Activated CD4-positive, CD25-positive, alpha-beta regulatory T cell treated with anti-CD3 and anti-CD28 coated beads, Interleukin-2, amount 50 U/mL, for 72 hours (primary cell): Measurements from ENCODE around the gene SIPA1L3.

Experiments
- DNase-seq: peaks from one replicate; pipeline ENCODE4 v3.0.0; 2021

Gene SIPA1L3

DNA sequence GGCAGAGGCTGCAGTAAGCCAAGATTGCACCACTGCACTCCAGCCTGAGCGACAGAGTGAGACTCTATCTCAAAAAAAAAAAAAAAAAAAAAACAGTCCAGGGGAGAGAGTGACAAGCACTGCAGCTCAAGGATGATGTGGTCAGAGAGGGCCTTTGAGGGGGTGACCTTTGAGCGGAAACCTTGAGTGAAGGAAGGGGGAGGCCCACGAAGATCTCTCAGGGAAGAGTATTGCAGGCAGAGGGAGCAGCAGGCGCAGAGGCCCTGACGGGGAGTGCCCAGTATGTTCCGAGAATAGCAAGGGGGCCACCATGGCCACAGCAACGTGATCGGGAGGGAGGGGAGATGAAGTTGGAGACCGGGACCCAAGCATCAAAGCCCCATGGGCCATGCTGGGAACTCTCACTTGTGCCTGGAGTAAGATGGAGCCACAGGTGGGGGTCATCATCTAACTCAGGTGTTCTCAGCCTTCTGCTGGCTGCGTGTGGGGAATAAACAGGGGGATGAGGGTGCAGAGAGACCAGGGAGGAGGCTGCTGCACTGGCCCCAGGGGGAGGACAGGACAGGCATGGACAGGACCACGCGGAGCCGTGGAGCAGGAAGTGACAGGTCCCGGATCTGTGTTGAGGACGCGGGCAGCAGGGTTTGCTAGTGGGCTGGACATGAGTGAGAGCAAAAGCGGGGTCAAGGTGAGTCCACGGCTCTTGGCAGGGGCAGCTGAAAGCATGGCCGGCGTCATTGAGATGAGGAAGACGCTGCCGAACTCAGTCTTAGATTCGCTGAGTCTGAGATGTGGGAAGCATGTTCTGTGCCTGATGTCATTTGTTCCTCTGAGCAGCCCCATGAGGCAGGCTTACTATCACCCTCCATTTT, 256.6 kb downstream of the SIPA1L3 start:
- DNase-seq, result no peak

DNA sequence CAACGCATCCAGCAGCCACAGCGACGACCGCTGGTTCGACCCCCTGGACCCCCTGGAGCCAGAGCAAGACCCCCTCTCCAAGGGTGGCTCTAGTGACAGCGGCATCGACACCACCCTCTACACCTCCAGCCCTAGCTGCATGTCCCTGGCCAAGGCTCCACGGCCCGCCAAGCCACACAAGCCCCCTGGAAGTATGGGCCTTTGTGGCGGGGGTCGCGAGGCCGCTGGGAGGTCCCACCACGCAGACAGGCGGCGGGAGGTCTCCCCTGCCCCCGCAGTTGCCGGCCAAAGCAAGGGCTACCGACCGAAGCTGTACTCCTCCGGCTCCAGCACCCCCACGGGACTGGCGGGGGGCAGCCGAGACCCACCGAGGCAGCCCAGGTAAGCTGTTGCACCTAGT, 257.5 kb downstream of the SIPA1L3 start:
- no peak for DNase-seq

DNA sequence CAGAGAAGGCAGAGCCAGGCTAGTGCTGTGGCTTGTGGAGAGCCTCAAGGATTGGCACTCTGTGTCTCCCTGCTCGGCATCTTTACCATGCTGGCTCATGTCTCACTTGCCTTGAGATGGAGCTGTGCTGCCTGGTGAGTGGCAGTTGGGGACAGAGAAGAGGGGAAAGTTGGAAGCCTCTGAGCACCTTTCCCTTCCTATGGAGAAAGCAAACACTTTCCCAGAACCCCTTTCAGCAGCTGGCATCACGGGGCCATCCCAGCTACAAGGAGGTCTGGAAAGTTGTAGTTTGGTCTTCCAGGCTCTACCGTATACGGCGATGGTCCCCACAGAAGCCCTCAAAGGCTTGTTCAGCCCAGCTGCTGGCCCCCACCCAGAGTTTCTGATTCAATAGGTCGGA, 258.3 kb downstream of the SIPA1L3 start:
- no peak for DNase-seq

DNA sequence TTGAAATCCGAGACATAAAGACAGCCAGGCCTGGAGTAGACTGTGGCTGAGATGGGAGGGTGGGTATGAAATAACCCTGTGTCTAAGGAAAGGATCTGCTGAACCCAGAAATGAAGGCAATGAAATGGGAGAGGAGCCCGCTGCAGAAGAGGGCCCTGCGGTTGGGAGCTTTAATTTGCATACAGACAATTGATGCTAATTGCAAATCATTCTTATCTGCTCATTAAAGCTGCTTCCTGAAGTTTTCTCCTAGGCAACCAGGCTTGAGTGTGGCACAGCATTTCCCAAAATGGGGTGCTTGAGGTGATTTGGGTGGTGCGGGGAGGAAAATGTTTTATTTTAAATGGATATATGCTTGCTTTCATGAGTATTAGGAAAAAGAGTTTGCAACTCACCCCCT, 261.6 kb downstream of the SIPA1L3 start:
- DNase-seq, result no peak

DNA sequence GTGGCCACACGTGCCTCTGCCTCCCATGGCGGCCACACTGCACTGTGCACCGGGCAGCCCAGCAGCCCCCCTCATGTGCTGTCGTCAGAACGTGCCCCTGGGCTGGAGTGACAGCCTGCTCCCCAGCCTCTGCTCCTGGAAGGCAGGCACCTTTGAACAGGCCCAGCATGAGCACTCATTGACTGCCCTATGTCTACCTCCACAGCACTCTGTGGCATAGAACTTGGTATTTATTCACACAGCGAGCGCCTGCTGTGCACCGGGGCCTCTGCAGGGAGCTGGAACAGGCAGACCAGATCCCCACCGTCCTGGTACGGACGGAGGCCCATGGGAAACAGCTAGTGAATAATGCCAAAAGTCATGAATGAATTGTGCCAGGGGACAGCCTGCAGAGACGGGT, 263.3 kb downstream of the SIPA1L3 start:
- no peak for DNase-seq

DNA sequence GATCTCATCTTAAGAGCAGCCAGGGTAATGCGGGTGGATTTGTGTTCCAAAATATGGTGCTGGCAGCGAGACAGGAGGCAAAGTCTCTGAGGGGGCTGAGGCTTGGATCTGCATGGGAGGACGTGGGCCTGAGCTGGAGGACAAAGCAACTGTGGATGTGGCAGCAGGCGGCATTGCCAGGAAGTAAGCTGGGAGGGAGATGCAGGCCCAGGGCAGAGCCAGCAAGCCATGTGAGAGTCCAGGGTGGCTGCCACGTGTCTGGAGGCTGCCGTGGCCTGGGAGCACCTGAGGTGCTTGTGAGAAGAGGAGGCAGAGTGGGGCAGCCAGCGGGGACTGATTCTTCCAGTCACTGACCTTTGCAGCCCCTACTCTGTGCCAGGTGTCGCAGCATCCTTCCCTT, 265.0 kb downstream of the SIPA1L3 start:
- no peak for DNase-seq

DNA sequence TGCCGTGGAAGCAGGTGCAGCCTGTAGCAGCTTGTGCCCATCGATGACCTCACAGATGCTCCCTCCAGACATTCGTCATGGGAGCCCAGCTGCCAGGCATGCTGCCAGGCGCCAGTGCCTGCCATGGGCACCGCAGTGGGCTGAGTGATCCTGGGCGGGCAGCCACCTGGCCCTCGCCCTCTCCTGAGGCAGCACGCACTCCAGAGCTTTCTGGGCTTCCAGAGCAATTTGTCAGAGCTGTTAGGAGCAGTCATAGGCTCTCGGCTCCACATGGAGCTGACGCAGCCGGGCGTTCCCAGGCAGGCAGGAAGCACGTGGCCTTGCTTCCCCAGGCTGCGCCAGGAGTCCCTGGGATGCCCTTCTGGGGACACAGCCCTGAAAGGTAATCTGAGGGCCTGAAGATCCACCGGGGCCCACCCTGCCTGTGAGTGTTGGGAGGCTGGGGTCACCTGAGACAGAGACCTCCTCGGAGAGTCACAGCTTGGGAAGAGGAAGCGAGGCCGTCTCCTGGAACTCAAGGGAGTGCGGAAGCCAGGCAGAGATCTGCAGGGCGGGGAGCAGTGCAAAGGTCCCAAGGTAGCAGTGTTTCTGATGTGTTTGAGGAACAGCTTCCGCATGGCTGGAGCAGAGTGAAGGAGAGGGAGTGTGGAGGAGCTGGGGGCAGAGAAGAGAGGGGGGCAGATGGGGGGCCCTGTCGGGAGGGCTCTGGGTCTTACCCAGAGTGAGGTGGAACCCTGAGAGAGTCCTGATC, 266.5 kb downstream of the SIPA1L3 start:
- no peak for DNase-seq

DNA sequence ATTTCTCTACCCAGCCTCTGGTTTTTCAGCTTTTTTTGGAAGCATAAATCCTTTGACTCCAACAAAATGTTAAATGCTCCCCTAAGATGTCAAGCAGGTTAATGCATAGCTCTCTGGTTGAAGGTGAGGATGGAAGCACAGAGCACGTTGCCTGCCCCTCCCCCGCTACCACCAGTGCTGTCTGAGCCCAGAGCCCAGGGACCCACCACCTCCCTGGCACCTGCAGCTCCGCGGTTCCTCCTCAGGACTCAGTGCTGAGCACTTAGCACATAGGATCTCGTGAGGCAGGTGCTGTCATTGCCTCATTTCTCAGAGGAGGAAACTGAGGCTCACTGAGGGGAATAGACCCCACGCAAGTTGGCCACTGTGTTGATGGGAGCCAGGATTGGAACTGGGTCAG, 268.4 kb downstream of the SIPA1L3 start:
- no peak for DNase-seq

DNA sequence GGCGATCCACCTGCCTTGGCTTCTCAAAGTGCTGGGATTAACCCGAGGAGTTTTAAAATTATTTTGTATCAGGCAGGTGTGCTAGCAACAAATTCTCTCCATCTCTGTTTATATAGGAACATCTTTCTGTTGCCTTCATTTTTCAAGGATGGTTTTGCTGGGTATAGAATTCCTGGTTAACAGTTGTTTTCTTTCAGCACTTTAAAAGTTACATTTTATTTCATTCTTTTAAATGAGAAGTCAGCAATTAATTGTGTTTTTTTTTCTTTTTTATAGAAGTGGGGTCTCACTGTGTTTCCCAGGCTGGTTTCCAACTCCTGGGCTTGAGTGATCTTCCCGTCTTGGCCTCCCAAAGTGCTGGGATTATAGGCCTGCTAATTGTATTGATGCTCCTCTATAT, 273.1 kb downstream of the SIPA1L3 start:
- no peak for DNase-seq

DNA sequence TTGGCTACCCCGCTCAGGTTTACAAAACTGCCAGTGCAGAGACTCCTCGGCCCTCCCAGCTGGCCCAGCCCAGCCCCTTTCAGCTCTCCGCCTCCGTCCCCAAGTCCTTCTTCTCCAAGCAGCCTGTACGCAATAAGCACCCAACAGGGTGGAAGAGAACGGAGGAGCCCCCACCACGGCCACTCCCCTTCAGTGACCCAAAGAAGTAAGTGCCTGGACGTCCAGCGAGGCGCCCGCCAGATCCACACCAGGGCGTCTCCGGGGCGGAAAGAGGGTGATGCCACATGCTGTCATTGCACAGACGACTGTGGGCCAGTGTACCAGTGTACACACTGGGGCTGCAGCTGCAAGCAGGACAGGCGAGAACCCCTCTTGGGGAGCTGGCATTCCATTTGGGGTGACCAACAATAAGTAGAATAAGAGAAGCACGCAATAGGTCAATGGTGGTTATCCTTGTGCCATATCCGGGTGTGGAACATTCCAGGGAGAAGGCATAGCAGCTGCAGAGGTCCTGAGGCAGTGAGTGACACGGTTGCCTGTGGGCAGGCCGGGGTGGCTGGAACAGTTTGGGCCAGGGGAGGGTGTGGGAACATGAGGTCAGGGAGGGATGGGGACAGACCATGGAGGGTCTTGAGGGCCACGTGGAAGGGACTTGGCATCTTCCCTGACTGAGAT, 275.7 kb downstream of the SIPA1L3 start:
- no peak for DNase-seq

DNA sequence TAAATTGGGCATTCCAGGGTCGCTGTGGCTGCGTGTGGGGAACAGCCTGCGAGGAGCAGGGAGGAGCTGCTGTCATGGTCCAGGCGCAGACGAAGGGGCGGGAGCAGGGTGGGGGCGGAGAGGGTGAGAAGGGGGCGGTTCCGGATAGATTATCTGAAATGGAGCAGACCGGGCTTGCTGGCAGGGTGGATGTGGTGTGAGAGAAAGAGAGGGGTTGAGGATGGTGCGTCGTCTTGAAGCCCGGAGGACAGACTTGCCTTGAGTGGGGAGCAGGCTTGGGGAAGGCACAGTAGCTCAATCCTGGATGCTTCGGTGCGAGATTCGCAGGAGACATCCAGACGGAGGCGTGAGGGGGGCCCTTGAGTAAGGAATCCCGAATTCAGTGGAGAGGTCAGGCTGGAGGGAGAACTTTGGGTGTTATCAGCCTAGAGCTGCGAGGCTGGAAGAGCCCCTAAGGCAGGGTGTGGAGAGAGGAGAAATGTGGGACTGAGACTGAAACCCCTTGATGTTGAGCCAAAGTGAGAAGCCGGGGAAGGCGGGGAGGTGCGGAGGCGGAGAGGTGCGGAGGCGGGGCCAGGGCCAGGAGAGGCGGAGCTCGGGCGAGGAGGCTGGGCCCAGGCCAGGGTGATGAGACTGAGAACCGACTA, 276.4 kb downstream of the SIPA1L3 start:
- no peak for DNase-seq

DNA sequence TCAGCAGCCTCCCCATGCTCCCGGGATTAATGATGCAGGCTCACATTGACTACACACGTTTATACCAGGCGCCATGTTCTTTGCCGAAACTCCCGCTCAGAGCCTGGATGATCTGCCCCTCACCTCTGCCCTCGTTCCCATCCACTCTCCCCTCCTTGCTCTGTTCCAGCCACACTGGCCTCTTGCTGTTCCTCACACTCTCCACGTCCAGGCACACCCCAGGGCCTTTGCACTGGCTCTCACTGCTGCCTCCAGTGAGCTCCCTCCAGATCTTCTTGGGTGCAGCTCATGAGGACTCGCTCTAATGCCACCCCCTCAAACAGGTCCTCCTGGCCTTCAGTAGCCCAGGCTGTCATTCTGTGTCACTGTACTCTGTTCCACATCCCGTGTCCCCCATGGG, 277.8 kb downstream of the SIPA1L3 start:
- DNase-seq, result no peak

DNA sequence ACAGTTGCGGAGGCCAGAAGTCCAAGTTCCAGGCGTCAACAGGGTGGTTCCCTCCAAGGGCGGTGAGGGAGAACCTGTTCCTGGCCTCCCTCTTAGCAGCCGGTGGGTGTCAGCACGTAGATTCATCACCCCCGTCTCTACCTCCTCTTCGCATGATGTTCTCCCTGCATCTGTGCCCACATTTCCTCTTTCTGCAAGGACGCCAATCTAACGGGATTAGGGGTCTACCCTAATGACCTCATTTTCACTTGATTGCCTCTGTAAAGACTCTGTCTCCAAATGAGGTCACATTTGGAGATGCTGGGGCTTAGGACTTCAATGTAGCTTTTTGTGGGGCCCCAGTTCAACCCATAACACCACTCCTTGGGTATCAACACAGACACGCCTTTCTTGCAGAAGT, 278.6 kb downstream of the SIPA1L3 start:
- no peak for DNase-seq

DNA sequence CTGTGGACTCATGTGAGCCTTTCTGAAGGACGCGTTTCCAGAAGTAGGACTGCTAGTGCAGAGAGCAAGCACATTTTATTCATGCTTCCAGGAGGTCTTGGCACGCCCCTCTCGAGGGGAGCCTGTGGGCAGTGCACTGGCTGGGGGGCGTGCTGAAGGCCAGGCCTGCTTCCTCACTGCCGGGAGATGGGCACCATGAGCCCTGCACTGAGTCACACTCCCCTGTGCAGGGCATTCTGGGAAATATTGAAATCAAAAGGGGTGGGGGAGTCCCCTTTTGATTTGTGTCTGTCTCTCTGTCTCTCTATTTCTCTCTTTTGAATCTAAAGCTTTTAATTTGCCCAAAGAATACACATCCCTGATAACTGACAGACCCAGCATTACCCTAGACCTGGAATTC, 283.1 kb downstream of the SIPA1L3 start:
- DNase-seq, result no peak

DNA sequence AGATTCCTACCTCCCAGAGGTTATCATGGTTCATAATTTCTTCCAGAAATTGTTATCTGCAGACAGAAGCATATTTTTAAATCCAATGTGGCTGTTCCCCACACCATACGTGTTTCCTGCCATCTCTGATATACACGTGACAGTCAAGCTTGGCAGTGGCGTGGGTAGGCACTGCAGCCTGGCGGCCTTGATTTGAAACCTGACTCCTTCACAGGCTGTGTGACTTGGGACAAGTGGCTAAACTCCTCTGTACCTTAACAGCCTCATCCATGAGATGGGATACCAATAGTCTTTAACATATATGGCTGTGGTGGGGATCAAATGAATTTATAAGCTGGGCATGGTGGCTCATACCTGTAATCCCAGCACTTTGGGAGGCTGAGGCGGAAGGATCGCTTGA, 283.8 kb downstream of the SIPA1L3 start:
- no peak for DNase-seq

DNA sequence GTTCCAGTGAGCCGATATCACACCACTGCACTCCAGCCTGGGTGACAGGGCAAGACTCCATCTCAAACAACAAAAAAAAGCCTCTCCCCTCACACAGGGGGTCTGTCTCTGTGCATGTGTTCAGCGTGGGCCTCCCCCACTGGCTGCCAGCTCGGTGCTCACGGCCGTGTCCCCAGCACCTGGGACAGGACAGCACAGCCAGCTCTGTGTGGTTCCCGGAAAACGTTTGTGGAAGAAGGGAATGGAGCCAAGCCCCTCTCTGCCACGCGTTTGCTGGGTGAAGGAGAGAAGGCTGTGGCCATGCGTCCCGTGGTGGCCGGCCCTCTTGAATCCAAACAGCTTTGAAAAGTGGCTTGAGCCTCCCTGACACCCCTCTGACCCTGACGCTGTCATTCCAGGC, 284.7 kb downstream of the SIPA1L3 start:
- DNase-seq, result no peak

DNA sequence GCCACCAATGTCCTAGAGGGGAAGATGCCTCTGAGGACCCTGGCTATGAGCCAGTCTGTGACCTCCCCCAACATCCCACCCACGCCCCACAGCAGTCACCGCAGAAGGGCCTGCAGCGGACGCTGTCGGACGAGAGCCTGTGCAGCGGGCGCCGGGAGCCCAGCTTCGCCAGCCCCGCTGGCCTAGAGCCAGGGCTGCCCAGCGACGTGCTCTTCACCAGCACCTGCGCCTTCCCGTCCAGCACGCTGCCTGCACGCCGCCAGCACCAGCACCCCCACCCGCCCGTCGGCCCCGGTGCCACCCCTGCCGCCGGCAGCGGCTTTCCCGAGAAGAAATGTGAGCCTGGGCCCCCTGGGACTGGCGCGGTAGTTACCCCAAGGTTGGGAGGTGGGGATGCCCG, 286.4 kb downstream of the SIPA1L3 start:
- DNase-seq, result no peak

DNA sequence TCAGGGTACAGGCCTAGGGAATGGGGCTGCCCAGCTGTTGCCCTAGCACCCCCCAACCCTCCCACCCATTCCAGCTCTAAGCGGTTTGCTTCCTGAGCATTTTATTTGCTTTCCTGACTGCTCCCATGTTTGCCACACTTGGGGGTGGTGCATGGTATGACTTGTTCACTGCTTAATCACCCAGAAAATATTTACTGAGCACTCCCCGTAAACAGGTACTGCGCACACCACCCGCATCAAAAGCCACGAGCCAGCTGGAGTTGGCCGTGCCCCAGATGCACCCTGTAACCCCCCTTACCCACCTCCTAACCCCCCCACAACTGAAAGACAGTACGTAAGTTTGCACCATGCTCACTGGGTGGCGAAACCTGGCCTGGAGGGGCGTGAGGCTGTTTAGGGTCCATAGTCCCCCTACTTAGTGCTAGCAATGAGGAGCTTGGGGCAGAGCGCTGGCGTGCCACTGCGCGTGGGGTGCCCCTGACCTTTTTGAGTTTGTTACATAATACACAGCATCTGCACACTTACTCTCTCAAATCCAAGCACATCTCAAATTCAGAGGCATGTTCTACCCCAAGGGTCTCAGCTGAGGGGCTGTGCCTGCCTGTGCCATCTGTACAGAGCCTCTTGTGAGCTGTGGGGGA, 287.2 kb downstream of the SIPA1L3 start:
- DNase-seq, result no peak

DNA sequence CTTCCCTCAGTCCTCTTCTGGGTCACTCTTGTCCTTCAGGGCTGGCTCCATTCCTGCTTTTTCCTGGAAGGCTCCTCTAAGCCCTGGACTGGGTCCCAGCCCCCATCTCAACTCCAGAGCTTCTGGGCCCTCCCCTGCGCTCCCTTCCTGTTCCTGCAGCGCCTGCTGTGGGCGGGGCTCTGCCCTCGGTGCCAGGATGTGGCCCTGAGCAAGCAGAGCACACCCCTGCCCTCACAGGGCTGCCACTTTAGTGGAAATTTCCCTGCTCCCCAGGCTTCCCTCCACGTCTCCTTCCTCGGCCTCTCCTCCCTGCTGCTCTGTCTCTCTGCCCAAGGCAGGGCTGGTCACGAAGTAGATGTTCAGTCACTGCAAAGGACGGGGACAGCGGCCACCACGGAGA, 288.2 kb downstream of the SIPA1L3 start:
- DNase-seq, result no peak

DNA sequence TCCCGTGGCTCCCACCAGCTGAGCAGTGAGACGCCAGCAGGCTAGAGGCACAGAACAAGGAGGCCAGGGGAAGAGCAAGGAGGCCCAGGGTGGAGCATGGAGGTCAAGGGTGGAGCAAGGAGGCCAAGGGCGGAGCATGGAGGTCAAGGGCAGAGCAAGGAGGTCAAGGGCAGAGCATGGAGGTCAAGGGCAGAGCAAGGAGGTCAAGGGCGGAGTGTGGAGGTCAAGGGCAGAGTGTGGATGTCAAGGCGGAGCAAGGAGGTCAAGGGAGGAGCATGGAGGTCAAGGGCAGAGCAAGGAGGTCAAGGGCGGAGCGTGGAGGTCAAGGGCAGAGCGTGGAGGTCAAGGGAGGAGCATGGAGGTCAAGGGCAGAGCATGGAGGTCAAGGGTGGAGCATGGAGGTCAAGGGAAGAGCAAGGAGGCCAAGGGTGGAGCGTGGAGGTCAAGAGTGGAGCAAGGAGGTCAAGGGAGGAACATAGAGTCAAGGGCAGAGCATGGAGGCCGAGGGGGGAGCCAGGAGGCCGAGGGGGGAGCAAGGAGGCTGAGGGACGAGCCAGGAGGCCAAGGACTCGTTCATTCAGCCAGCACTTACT, 289.3 kb downstream of the SIPA1L3 start:
- no peak for DNase-seq

DNA sequence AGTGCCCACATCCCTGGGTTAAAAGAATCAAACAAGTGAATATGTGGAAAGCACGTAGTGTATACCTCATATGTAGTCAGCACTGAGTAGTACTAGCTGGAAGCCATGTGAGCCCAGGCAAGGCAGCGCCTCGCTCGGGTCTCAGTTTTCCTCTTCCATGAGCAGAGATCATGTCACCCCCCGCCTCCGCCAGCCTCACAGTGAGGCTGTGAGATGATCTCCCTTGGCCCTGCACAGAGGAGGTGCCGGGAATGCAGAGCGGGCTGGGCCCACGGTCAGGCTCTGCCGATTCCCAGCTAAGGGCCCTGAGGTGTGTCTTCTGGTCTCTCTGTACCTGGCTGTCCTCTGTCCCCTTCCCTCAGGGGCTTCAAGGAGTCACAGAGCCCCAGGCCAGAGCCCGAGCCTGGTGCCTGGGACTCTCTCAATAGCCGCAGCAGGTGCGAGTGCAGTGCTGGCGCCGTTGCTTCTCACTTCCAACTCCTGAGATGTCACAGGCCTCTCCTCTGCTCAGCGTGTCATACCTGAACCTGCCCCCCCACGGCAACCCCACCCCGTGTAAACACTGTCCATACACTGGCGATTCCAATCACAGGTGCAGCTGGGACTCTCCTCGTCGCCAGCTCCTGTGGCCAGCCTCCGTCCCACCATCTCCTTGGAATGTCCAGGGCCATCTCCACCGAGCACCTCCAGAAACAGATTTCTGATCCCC, 290.1 kb downstream of the SIPA1L3 start:
- no peak for DNase-seq
